GM12891 (cell line): ENCODE measurements around the gene RAB38.

Experiments
- POLR2A ChIP-seq: IDR thresholded peaks from 2 replicates; pipeline ENCODE4 v1.6.1; 2011; ENCODE audit warnings: low read depth, low read length, control low read depth
- SPI1 ChIP-seq: IDR thresholded peaks from 2 replicates; pipeline ENCODE4 v1.6.1; 2011; ENCODE audit warnings: low read depth, low read length, control low read depth
- TAF1 ChIP-seq: IDR thresholded peaks from 2 replicates; pipeline ENCODE4 v1.6.1; 2011; ENCODE audit warnings: low read depth, low read length, control low read depth

- TF ChIP-seq SPI1: no peak
- TF ChIP-seq TAF1: no peak
- no peak for TF ChIP-seq POLR2A
Measured at GRCh38 chr11:88170673-88171072, 4.6 kb downstream of the RAB38 start.
